KG1 (cell line): ENCODE results near the gene TNFRSF13B.
"Not testable (repeated sequence)": the region's sequence is repeated elsewhere in the genome, so short reads cannot be mapped to it uniquely, and the experiment has no call there.

Experiments used
- DNase-seq: peaks from one replicate; lab custom pipeline; 2025; lab: John Stamatoyannopoulos, UW

Gene TNFRSF13B

DNA sequence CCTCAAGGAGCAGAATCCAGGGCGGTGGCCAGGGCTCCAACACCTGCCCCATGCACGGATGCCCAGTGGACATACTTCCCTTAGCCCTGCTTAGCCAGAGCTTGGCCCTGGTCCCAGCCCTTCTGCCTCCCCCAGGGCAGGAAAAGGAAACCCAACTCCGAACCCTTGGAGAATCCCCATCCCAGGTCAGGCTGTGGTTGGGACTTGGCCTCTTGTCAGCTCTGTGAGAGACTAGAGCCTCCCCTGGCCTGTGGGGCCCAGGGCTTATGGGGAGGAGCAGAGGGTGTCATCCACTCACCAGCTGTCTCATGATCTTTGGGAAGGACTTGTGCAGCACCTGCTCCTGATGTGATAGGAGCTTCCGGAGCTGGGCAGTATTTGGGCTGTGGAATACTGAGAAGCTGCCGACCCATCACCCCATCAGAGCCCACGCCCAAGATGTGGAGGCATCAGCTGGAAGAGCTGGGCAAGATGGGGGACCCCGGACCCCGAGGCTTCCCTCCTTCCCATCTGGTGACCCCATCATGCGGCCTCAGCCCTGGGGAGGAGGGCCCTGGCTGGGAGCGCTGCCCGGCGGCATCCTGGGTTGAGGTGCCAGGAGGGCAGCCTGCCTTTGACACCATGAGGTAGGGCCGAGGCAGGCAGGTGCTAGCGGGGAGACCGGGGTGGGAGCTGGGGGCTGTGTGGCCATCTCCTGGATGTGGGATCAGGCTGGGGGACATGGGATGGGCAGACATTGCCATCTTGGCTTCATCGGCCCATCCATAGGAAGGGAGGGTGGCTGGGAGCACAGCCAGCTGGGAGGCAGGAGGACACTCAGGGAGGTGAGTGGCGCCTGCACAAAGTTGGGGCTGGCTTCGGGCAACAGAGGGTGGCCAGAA, 45.1 kb downstream of the TNFRSF13B start:
- DNase-seq, result no peak

DNA sequence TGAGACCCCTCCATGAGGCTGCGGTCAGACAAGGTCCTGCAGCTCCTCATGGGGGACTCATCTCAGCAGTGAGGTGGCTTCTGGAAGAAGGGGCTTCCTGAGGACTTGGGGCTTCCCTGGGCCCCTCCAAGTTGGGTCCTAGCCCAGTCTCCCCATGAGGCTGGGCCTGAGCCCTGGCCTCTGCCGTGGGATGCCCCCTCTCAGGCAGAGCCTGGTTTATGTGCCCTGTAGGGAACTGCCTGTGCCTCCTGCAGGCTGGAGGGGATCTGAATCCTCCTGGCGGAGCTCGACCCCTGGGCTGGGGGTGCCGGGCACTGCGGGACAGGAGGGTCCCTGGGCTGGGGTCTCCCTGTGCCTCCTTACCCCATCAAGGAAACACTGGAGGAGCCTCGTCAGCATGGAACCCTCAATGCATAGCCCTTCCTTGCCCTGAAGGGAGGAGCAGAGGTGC, 45.8 kb downstream of the TNFRSF13B start:
- DNase-seq, result no peak

DNA sequence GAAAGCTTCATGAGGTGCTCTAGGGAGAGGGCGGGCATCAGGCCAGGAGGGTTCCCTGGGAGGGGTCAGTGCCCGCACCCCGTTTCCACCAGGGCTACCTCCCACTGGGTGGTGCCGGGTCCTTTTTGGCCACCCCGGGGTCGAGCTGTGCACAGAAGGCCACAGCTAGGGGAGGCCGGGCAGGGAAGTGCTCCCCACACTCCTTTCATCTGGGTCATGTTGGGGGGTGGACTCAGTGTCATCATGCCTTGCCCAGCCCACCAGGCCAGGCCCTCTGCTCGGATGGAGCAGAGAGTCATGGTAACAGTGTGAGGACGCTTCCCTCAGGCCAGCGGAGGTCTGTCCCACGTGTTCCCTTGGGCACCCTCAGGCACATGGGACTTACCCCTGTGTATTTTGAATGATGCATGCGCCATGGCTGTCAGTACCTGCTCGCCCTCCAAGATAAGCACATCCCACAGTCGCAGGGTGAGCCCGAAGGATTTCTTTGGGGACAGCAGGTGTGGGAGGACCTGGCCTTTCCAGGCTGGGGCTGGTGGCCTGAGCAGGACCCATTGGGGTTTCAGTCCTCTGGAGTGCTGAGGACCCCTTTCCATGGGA, 46.4 kb downstream of the TNFRSF13B start:
- DNase-seq, result no peak

DNA sequence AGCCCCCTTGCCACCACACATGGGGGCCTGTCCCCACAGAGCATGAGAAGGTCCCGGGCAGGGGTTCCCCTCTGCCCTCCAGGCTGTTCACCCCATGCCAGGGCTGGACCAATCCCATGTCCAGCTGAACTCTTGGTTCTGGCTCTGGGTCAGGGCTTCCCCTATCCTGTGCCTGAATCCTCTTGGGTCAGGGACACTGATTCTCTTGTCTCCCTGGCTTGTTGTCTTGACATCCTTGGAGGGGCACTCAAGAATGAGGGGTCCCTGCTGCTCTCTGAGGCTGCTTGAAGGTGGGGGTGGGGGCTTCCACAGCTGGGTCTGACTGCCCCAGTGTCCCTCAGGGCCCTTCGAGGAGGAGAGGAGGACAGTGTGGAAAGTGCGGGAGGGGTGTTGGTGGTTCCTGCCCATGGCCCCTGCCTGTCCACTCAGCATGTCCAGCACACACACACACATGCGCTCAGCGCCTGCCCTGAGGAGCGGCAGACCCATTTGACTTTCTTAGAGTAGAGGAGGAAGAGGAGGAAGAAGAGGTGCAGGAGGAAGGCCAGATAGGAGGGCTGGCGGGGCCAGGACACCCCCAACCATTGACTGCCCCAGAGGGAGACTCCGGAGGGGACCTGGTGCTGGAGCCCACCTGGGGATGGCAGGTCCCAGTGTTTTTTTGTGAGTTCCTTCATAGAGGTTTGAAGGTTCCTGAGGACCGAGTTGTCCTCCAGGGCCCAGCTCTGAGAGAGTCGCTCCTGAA, 47.0 kb downstream of the TNFRSF13B start:
- DNase-seq, result no peak

DNA sequence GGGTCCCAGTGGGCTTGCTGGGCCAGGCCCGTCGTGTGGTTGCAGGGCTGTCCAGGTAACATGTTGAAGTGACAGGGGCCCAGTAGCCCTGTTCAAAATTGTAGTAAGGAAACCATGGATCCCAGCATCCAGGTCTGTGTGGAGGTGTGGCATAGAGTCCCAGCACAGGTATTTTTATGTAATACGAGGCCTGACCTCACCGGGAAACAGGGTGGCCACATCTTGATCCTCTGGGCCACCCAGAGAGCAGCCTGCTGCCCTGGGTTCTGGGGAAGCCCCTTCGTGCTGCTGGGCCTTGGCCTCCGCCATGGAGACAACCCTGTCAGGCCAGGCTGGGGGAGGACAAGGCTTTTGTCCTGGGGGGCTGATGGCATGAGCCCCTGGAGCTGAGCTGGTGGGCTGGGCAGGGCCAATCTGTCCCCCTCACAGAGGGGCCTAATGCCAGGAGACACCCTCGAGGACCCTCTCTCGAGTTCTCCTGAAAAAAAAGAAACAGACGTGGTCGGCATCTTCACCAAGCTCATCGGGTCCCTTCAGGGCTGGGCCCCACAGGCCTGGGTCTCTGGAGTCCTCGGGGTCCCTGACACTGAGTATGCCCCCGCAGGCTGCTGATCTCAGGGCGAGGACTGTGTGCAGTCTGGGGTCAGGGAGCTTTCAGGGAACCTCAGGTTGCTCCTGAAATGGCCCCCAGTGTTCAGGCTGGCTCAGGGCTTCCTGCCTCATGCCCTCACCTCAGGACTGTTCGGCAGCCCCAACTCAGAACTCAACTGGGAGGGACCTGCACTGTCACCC, 47.8 kb downstream of the TNFRSF13B start:
- no peak for DNase-seq

DNA sequence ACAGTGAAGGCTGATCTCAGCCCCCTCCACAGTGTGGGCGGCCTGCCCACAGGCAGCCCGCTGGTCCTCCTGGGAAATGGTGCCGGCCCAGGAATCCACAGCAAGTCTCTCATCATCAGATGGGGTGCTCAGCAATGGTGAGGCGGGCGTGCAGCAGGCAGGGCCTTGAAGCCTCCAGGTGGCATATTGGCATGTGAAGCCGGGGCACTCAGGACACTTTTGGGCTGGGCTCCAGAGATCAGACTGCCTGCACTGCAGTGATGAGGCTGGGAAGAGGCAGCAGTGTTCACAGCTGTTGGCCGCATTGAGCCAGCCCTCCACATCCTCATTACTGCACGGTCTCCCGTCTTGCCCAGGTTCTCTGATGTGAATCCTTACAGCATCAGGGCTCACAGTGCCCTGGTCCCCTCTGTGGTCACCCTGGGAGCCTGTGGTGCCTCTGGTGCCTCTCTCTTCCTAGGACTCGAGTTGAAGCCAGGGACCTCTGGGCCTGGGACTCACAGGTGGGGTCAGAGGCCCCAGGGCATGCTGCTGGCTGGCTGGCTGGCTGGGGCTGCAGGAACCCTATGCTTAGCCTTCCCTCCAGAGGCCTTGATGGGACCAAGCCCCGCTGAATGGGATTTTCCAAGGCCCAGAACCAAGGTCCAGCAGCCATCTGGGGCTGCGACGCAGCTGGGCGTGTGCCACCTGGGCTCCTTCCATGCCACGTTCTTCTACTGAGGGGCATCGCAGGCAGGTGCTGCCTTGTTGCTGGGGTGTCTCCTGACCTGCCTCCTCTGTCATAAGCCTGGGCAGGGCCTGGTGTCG, 48.6 kb downstream of the TNFRSF13B start:
- DNase-seq, result no peak

DNA sequence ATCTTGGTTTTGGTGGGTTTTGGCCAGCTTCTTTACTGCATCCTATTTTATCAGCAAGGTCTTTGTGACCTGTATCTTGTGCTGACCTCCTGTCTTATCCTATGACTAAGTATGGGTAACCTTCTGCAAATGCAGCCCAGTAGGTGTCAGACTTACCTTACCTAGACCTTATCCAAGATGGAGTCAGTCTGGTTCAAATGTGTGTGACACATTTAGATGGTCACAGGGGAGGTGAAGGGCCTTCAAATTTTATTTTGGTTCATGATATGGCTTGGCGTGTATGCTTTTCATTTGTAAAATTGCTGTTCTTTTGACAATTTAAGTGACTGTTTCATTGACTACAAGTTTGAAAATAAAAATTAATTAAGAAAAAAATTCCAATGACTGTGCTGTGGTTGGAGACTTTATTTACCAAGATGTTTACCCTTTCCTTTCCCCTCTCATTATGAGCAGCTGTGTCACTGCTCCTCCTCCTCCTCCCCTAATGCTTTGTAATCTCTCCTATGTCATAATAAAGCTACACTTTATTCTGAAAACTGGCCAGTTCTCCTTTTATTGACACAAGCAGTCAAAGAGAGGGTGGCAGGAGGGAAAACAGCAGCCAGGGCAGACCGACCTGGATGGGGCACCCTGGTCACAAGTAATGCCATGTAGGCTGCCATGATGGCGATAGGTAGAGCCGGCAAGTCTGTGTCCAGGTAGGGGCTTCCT, 49.4 kb downstream of the TNFRSF13B start:
- no peak for DNase-seq

DNA sequence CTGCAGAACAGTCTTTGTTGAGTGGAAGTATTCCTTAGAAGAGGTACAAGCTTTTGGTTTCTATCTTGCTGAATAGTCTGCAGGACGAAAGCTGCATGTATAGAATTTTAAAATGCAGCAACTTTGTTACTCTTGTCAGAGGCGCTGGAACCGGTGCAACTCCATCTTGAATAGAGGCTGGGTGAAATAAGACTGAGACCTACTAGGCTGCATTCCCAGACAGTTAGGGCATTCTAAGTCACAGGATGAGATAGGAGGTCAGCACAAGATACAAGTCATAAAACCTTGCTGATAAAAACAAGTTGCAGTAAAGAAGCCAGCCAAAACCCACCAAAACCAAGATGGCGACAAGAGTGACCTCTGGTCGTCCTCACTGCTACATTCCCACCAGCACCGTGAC, 50.5 kb downstream of the TNFRSF13B start:
- not testable (repeated sequence) for DNase-seq

DNA sequence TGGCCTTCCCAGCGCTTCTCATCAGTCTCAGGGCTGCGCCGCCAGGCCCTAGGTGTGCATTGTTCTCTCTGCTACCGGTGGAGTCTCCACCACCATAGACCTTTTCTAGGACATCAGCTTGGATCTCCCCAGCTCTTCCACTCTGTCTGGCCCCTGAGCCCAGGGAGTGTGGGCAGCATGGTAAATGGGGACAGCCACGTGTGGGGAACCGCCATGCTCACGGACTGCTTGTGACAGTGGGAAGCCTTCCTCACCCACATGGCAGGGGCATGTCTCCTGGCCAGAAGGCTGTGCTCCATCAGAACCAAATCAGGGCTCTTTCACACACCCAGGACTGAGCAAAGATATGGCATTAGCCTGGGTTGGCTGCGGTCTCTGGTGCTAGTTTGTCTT, 51.3 kb downstream of the TNFRSF13B start:
- no peak for DNase-seq

DNA sequence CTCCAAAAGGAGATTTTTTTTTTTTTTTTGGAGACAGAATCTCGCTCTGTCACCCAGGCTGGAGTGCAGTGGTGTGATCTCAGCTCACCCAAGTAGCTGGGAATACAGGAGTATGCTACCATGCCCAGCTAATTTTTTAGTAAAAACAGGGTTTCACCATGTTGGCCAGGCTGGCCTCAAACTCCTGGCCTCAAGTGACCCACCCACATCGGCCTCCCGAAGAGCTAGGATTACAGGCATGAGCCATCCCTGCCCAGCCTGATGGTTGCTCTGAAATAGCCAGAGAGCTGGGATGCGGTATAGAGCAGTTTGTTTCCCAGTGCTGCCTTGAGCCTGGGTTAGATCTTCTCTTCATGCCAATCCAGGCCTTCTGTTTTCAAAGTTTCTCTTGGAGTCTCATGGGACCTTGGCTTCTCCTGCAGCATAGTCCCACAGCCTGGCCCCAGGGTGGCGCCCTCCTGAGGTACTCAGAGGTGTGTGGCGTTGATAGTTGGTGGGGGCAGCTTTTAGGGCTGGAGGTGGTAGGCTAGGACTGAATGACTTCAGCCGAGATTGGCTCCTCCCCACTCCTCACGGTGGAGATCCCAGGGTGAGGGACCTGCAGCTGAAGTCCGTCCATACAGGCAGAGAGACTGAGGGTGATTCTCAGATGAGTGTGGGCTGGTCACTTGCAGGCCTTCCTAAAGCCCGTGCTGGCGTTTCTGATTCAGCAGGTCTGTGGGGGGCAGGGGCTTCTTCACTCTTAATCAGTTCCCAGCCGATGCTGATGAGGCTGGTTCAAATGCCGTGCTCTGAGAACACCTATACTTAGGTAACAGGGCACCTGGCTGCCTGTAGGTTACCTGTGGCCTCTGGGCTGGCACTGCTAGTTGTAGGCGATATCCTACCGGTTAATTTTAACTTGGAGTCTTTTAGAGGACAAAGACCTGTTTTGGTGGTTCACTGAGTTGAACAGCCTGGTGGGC, 52.0 kb downstream of the TNFRSF13B start:
- DNase-seq, result no peak

DNA sequence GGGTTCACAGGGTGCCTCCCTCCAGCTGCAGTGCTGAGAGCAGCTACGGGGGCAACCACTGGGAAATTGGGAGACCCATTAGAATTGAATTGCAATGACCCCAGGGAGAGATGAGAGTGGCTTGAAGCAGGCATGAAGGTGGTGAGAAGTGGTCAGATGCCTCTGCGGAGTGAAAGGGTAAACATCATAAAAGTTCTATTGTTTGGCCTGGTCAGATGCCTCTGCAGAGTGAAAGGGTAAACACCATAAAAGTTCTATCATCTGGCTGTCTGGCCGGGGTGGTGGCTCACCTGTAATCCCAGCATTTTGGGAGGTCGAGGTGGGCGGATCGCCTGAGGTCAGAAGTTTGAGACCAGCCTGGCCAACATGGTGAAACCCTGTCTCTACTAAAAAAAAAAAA, 53.5 kb downstream of the TNFRSF13B start:
- DNase-seq, result no peak

DNA sequence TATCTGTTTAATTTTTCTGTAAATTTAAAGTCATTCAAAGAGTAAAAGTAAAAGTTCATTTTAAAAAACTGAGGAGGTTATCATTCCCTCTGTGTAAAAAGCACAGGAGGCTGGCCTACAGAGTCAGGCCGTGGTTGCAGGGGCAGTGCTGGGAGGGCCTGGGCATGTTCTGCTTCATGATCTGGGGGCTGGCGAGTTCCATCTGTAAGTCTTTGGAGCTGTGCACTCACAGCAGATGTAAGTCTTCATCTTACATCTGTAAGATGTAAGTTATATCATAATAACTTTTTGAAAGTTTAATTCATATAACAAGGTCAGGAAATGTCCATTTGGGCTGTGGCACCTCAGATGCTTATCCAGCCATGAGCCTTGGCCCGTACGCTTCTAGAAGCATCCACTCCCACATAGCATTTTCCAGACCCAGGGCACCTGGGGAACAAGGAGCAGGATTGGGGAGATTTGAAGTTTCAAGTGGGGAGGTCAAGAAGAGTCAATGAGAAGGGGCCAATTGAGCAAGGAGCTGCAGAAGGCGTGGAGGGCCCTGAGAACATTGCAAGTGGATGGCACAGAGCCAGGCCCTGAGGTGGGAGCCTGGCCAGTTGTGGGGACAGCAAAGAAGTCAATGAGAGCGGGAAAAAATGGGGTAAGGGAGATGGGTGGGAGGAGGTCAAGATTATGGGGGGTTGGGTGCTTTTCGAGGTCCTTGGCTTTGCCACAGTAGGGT, 54.1 kb downstream of the TNFRSF13B start:
- no peak for DNase-seq

DNA sequence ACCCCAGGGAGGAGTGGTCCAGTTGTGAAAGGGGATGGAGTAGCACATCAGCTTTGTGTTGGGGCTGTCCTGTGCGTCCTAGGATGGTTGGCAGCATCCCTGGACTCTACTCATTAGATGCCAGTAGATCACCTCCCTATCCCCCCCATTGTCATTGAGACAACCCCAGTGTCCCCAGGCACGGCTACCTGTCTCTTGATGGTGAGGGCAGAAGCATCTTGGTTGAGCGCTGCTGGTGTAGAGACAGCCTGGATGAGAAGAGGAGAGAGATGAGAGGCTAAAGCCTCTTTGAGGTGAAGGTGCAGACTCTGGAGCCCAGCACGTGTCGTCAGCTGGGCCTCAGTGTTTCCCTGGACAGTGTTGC, 55.4 kb downstream of the TNFRSF13B start:
- no peak for DNase-seq

DNA sequence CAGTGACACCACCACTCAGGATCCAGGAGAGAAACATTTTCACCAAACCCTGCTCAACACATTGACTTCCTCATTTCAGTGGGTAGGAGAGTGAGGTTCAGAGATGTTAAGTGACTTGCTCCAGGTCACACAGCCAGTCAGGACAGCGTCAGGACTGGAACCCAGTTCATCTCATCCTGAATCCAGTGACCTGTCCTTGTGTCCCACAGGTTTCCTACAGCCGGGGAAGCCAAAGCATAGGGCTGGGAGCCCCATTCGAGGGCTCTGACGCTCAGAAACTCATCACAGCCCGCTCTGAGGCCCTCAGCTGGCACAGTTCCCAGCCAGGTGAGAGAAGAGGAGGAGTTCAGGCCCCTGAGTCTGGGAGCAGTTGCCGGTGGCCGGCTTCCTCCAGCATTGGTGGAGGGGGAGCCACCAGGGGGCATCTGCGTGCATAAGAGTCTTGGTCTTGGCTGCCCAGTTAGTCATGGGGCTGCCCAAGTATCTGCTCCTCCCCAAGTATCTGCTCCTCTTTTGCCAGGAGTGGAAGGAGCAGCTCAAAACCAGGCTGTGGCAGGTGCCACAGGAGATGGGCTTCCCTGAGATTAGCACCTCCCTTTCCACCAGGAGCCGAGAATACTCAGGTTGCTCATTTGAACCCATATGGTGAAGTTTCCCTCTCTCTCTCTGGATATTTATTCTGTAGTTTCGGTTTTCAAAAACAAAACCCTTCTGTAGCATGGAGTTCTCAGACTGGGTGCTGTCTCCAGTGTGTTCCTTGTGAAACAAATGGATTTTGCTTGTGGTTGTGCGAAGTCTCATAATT, 56.0 kb downstream of the TNFRSF13B start:
- no peak for DNase-seq

DNA sequence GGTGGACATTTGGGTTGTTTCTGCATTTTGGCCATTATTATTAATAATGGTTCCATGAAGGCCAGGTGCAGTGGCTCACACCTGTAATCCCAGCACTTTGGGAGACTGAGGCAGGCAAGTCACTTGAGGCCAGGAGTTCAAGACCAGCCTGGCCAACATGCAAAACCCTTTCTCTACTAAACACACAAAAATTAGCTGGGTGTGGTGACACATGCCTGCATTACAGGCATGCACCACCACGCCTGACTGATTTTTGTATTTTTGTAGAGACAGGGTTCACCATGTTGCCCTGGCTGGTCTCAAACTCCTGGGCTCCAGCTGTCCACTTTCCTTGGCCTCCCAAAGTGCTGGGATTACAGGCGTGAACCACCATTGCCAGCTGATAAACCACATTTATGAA, 58.5 kb downstream of the TNFRSF13B start:
- no peak for DNase-seq

DNA sequence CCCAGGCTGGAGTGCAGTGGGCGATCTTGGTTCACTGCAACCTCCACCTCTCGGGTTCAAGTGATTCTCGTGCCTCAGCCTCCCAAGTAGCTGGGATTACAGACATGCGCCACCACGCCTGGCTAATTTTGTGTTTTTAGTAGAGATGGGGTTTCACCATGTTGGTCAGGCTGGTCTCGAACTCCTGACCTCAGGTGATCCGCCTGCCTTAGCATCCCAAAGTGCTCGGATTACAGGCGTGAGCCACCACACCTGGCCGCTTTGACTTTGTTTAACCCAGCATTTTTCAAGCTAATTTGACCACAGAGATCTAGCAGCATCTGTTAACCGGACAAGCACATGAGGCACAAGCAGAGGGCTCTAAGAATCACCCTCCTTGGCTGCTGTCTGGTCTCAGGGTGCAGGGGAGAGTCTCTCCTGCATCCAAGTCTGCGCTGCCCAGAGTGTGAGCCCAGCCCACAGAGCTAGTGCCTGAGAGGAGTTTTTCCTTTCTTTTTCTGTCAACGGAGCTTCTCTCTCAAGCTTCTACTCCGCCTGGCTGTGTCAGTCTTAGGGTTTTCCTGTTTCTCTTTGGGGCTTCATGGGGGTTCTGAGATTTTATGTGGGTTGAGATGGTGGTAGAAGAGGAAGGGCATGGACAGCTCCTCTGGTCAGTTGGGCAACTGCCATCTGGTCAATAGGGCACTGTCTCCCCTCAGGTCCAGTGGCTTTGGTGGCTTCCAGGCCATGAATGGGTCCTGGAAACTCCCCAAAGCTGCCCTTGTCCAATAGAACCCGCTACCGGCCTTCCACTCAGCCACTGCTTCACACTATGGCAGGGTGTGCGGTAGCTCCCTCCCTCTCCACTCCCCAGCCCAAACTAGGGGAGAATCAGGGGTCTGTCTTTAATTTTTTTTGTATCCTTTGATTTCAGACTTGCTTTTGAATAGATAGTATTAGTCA, 59.6 kb downstream of the TNFRSF13B start:
- DNase-seq, result no peak
